B cell (primary cell): ENCODE data around the gene SUGP1. TPM values are rescaled to one million over a fixed set of nuclear protein-coding genes. Genes with fewer than 3 reads are reported as not detected.

ENCODE experiments used
- ATAC-seq: fragments of 200-7000 bp; cut with Tn5 transposase; one replicate; pipeline ENCODE4 v1.10.0; 2021; ENCODE audit warnings: low read depth, mild to moderate bottlenecking, moderate number of reproducible peaks, moderate library complexity
- CTCF ChIA-PET: fragments of 350-600 bp; sonication (Branson Sonifier 250); formaldehyde crosslinking; loops from one replicate; lab custom pipeline; 2021; ENCODE audit warnings: antibody characterized with exemption, inconsistent platforms; lab: Charles Lee
- POLR2A ChIA-PET: fragments of 350-600 bp; sonication (Branson Sonifier 250); formaldehyde crosslinking; loops from one replicate; lab custom pipeline; 2021; ENCODE audit warnings: antibody characterized with exemption; lab: Charles Lee
- DNase-seq: peaks from one replicate; pipeline ENCODE4 v3.0.0; 2013
- H2AFZ ChIP-seq: 2 replicates; pipeline ENCODE4 v1.6.1; 2012; ENCODE audit warnings: mild to moderate bottlenecking, low read depth, low read length; ENCODE audit not compliant: insufficient read depth, poor library complexity, severe bottlenecking
- H3K27ac ChIP-seq, 2 donors: 1 replicate in 1 of 2; 2 replicates in 1 of 2; pipeline ENCODE4 v1.5.1; 2012 to 2013; ENCODE audit warnings: low read length in 2 of 2, mild to moderate bottlenecking in 2 of 2, moderate library complexity in 1 of 2
- H3K27me3 ChIP-seq, 4 experiments: fragments of 200-600 bp in 1 of 4; sonication (generic) in 1 of 4; replicated peaks in 1 of 4; 1 replicate in 2 of 4; 2 replicates in 2 of 4; pipeline versions ENCODE4 v1.6.1 to v1.7.0; 2013 to 2016; ENCODE audit warnings: low read length in 3 of 4, mild to moderate bottlenecking in 2 of 4, mixed read lengths in 1 of 4, moderate library complexity in 1 of 4; ENCODE audit not compliant: insufficient read depth in 4 of 4, control insufficient read depth in 3 of 4; ENCODE audit errors: control extremely low read depth in 1 of 4
- H3K36me3 ChIP-seq, 2 experiments: replicated peaks in 1 of 2; 1 replicate in 1 of 2; 2 replicates in 1 of 2; pipeline versions ENCODE4 v1.6.1 to v1.7.1; 2013; ENCODE audit warnings: low read length in 1 of 2; ENCODE audit not compliant: insufficient read depth in 2 of 2, control insufficient read depth in 1 of 2; ENCODE audit errors: control extremely low read depth in 1 of 2, extremely low read depth in 1 of 2
- H3K4me1 ChIP-seq, 2 donors: fragments of 200-600 bp in 1 of 2; sonication (generic) in 1 of 2; 1 replicate in 1 of 2; 2 replicates in 1 of 2; pipeline versions ENCODE4 v1.5.1 to v1.6.1; 2013 to 2017; ENCODE audit warnings: low read length in 2 of 2; ENCODE audit not compliant: control insufficient read depth in 2 of 2, insufficient read depth in 2 of 2
- H3K4me2 ChIP-seq: replicated peaks from 2 replicates; pipeline ENCODE3; 2012; ENCODE audit warnings: mild to moderate bottlenecking, low read depth, low read length; ENCODE audit not compliant: poor library complexity, severe bottlenecking
- H3K4me3 ChIP-seq, 5 experiments: fragments of 200-600 bp in 1 of 5; sonication (generic) in 1 of 5; 1 replicate in 3 of 5; 2 replicates in 2 of 5; pipeline versions ENCODE4 v1.5.1 to v1.7.0; 2011 to 2016; ENCODE audit warnings: low read length in 4 of 5, mild to moderate bottlenecking in 4 of 5, low read depth in 2 of 5, control low read depth in 1 of 5, moderate library complexity in 1 of 5; ENCODE audit not compliant: insufficient read depth in 1 of 5; ENCODE audit errors: control extremely low read depth in 1 of 5, extremely low read depth in 1 of 5
- H3K79me2 ChIP-seq: fragments of 200-600 bp; sonication (generic); one replicate; pipeline ENCODE4 v1.6.0; 2016; ENCODE audit warnings: low read length; ENCODE audit not compliant: control insufficient read depth, insufficient read depth
- H3K9ac ChIP-seq: fragments of 200-600 bp; sonication (generic); 2 replicates; pipeline ENCODE4 v1.6.1; 2017; ENCODE audit warnings: mild to moderate bottlenecking, low read length, moderate library complexity
- H3K9me3 ChIP-seq, 3 donors: one replicate each; pipeline versions ENCODE4 v1.6.1 to v1.7.1; 2013; ENCODE audit warnings: low read length in 2 of 3; ENCODE audit not compliant: control insufficient read depth in 2 of 3, insufficient read depth in 1 of 3; ENCODE audit errors: control extremely low read depth in 1 of 3
- H4K20me1 ChIP-seq: 2 replicates; pipeline ENCODE4 v1.6.0; 2012; ENCODE audit warnings: mild to moderate bottlenecking, low read length; ENCODE audit not compliant: insufficient read depth, control insufficient read depth, poor library complexity, severe bottlenecking
- H3K27ac Mint-ChIP-seq: one replicate; pipeline ENCODE4 v1.8.0; 2021; ENCODE audit warnings: mixed read lengths
- H3K27me3 Mint-ChIP-seq: one replicate; pipeline ENCODE4 v1.8.0; 2021; ENCODE audit warnings: mixed read lengths
- H3K4me1 Mint-ChIP-seq: one replicate; pipeline ENCODE4 v1.8.0; 2021; ENCODE audit warnings: mixed read lengths
- H3K4me3 Mint-ChIP-seq: one replicate; pipeline ENCODE4 v1.8.0; 2021; ENCODE audit warnings: mixed read lengths
- H3K9me3 Mint-ChIP-seq: one replicate; pipeline ENCODE4 v1.8.0; 2022; ENCODE audit warnings: mixed read lengths; ENCODE audit not compliant: insufficient read depth
- CTCF ChIP-seq: fragments of 200-600 bp; IDR thresholded peaks from one replicate; pipeline ENCODE4 v1.8.0; 2022; ENCODE audit warnings: antibody characterized with exemption, mild to moderate bottlenecking
- EZH2 ChIP-seq: IDR thresholded peaks from 2 replicates; pipeline ENCODE4 v1.6.1; 2012; ENCODE audit warnings: borderline replicate concordance, low read depth, mild to moderate bottlenecking, moderate library complexity, low read length; ENCODE audit not compliant: insufficient read depth, poor library complexity, severe bottlenecking
- WGBS: methylation state at CpG from one replicate; pipeline ENCODE4 v1.1.5; 2013; ENCODE audit warnings: missing lambda C conversion rate; ENCODE audit not compliant: insufficient coverage; 5-methylcytosine and 5-hydroxymethylcytosine counted together
- intact Hi-C: fragments of 100-400 bp; cut with micrococcal nuclease; formaldehyde crosslinking; loops from one replicate; pipeline ENCODE4 v1.10.0; 2022
- polyA plus RNA-seq: library from polyadenylated mRNA; depleted of rRNA; stranded (reverse); fragments of >200 nt; gene quantifications from 2 replicates; pipeline ENCODE4 v1.2.3, GENCODE V29; 2012
- total RNA-seq, 2 donors: library from RNA; stranded (reverse); fragments of 120-200 nt in 1 of 2; gene quantifications; 1 replicate in 1 of 2; 2 replicates in 1 of 2; pipeline versions ENCODE4 v1.2.3 to v1.2.4, GENCODE V29; 2013 to 2022

The SUGP1 gene
- total and polyA plus RNA-seq, 2 donors (not counting 1 experiment from before 2014, with no cell fraction given): 61.3 to 86.9 TPM

GRCh38 chr19:19226663-19227062, 93.6 kb downstream of the SUGP1 start:
- H3K4me3 ChIP-seq: no peak overlapping the region
- Mint-ChIP-seq H3K4me1 (peaks cover 6% of the 10 kb centered on the region), H3K27ac (no peak overlapping the region), H3K27me3 (peaks cover 22% of the 10 kb centered on the region), H3K4me3 (no peak overlapping the region), H3K9me3 (no peaks in the 10 kb centered on the region)
- H3K27ac ChIP-seq: no peak overlapping the region
- H3K36me3 ChIP-seq: no peaks in the 10 kb centered on the region
- ChIA-PET POLR2A (no interaction called here), CTCF (interaction anchor here (1.7 to 2.9 kb wide), 2 partner anchors 78 to 81 kb away, joined by 8 read pairs; no protein-coding TSS in a partner anchor)
- H3K79me2 ChIP-seq: no peaks in the 10 kb centered on the region
- no peak for DNase-seq
- peaks cover 0 to 35% (median 9%) of the 10 kb centered on the region in 4 experiments for H3K27me3 ChIP-seq
- no peak overlapping the region for H3K9ac ChIP-seq
- ATAC-seq: no peak
- H2AFZ ChIP-seq: no peak overlapping the region
- peaks cover 0 to 5% (median 0%) of the 10 kb centered on the region in 3 donors for H3K9me3 ChIP-seq
- TF ChIP-seq EZH2: no peak
- TF ChIP-seq CTCF: no peak
- H4K20me1 ChIP-seq: no peaks in the 10 kb centered on the region
- H3K4me1 ChIP-seq: peaks cover 10% of the 10 kb centered on the region in 2 donors
- H3K4me2 ChIP-seq: no peak overlapping the region
- intact Hi-C loops: no loop called here
- WGBS: 71% methylated on average over 10 of the region's 10 CpGs

- DNase-seq: no peak
- peaks cover 22% of the 10 kb centered on the region for H3K27me3 Mint-ChIP-seq
- H3K9me3 Mint-ChIP-seq: no peaks in the 10 kb centered on the region
- H4K20me1 ChIP-seq: no peaks in the 10 kb centered on the region
- peaks cover 0 to 35% (median 9%) of the 10 kb centered on the region in 4 experiments for H3K27me3 ChIP-seq
- TF ChIP-seq EZH2 (no peak), CTCF (no peak)
- H3K4me3 Mint-ChIP-seq: no peak overlapping the region
- H3K9me3 ChIP-seq: peaks cover 0 to 5% (median 0%) of the 10 kb centered on the region in 3 donors
- no peak overlapping the region for H3K27ac ChIP-seq
- H3K4me2 ChIP-seq: no peak overlapping the region
- no peak overlapping the region for H2AFZ ChIP-seq
- POLR2A ChIA-PET: no interaction called here
- H3K4me1 Mint-ChIP-seq: peaks cover 6% of the 10 kb centered on the region
- no peak for ATAC-seq
- CTCF ChIA-PET: interaction anchor here (1.0 to 2.9 kb wide), 5 partner anchors 52 to 85 kb away, joined by 4 to 8 read pairs (median 5); no protein-coding TSS in a partner anchor
- intact Hi-C loops: no loop called here
- no peak overlapping the region for H3K9ac ChIP-seq
- no peaks in the 10 kb centered on the region for H3K79me2 ChIP-seq
- H3K4me1 ChIP-seq: peaks cover 10% of the 10 kb centered on the region in 2 donors
- 75% methylated on average over 4 of the region's 5 CpGs for WGBS
- H3K4me3 ChIP-seq: no peak overlapping the region
- H3K36me3 ChIP-seq: no peaks in the 10 kb centered on the region
- no peak overlapping the region for H3K27ac Mint-ChIP-seq
Observed at GRCh38 chr19:19226204-19226603, 94.1 kb downstream of the SUGP1 start.
